ENCODE results near the gene SHKBP1.
"Not testable (repeated sequence)": the region's sequence is repeated elsewhere in the genome, so short reads cannot be mapped to it uniquely, and the experiment has no call there.

SHKBP1 gene

GRCh38 chr19:40624369-40625153 is 47.9 kb downstream of the SHKBP1 start:
- H3K4ac ChIP-seq (ENCODE audit: low read depth, low read length); H2BK15ac ChIP-seq (replicated peaks; ENCODE audit: low read depth); H4K8ac ChIP-seq (ENCODE audit: low read depth, low read length); H3K36me3 ChIP-seq (ENCODE audit: control insufficient read depth, insufficient read depth, low read length); H3K27ac ChIP-seq (ENCODE audit: low read depth, low read length); H4K5ac ChIP-seq (ENCODE audit: low read length); DNase-seq; H2BK5ac ChIP-seq (ENCODE audit: low read length); H3K79me2 ChIP-seq (ENCODE audit: control insufficient read depth, insufficient read depth, low read length); H3K9ac ChIP-seq (ENCODE audit: low read length); H2AK5ac ChIP-seq (ENCODE audit: low read length); H3K4me1 ChIP-seq (ENCODE audit: control insufficient read depth, low read depth, low read length); H3K27me3 ChIP-seq (ENCODE audit: insufficient read depth, low read length, poor library complexity); H3K23ac ChIP-seq (ENCODE audit: low read length); H3K4me2 ChIP-seq (ENCODE audit: low read length); H2BK120ac ChIP-seq (ENCODE audit: low read depth, low read length); H3K4me3 ChIP-seq (ENCODE audit: low read length); H3K18ac ChIP-seq (ENCODE audit: low read length); H3K56ac ChIP-seq (ENCODE audit: low read length); H3K79me1 ChIP-seq (ENCODE audit: low read length): not testable (repeated sequence)
- no CpG with 5 or more reads among the region's 14 CpGs for WGBS (ENCODE audit: extremely low coverage, insufficient coverage, low lambda C conversion rate)

GRCh38 chr19:40625406-40626120 is 48.9 kb downstream of the SHKBP1 start:
- Histone ChIP-seq H3K18ac (ENCODE audit: low read length) (no peak overlapping the region), H3K4ac (ENCODE audit: low read depth, low read length) (no peak overlapping the region), H3K23ac (ENCODE audit: low read length) (no peak overlapping the region), H3K9ac (ENCODE audit: low read length) (no peak overlapping the region), H3K27ac (ENCODE audit: low read depth, low read length) (no peak overlapping the region), H2BK5ac (ENCODE audit: low read length) (no peak overlapping the region), H3K79me1 (ENCODE audit: low read length) (no peaks in the 10 kb centered on the region), H3K4me2 (ENCODE audit: low read length) (no peak overlapping the region), H4K8ac (ENCODE audit: low read depth, low read length) (no peak overlapping the region), H3K4me3 (ENCODE audit: low read length) (no peak overlapping the region), H2BK120ac (ENCODE audit: low read depth, low read length) (no peak overlapping the region), H3K4me1 (ENCODE audit: control insufficient read depth, low read depth, low read length) (peaks cover 6% of the 10 kb centered on the region), H2BK15ac (replicated peaks; ENCODE audit: low read depth) (no peak overlapping the region), H2AK5ac (ENCODE audit: low read length) (no peak overlapping the region), H3K36me3 (ENCODE audit: control insufficient read depth, insufficient read depth, low read length) (no peaks in the 10 kb centered on the region), H3K27me3 (ENCODE audit: insufficient read depth, low read length, poor library complexity) (no peaks in the 10 kb centered on the region), H4K5ac (ENCODE audit: low read length) (no peak overlapping the region), H3K56ac (ENCODE audit: low read length) (no peak overlapping the region), H3K79me2 (ENCODE audit: control insufficient read depth, insufficient read depth, low read length) (no peaks in the 10 kb centered on the region)
- WGBS (ENCODE audit: extremely low coverage, insufficient coverage, low lambda C conversion rate): no CpG with 5 or more reads among the region's 7 CpGs
- peak; percentile 53 for DNase-seq

- Histone ChIP-seq H3K23ac (ENCODE audit: low read length) (no peak overlapping the region), H2BK5ac (ENCODE audit: low read length) (no peak overlapping the region), H3K4me3 (ENCODE audit: low read length) (no peak overlapping the region), H4K8ac (ENCODE audit: low read depth, low read length) (no peak overlapping the region), H3K18ac (ENCODE audit: low read length) (no peak overlapping the region), H3K79me1 (ENCODE audit: low read length) (no peaks in the 10 kb centered on the region), H3K36me3 (ENCODE audit: control insufficient read depth, insufficient read depth, low read length) (no peaks in the 10 kb centered on the region), H2BK120ac (ENCODE audit: low read depth, low read length) (no peak overlapping the region), H3K4me1 (ENCODE audit: control insufficient read depth, low read depth, low read length) (peaks cover 9% of the 10 kb centered on the region), H2AK5ac (ENCODE audit: low read length) (no peak overlapping the region), H3K79me2 (ENCODE audit: control insufficient read depth, insufficient read depth, low read length) (no peaks in the 10 kb centered on the region), H3K56ac (ENCODE audit: low read length) (no peak overlapping the region), H4K5ac (ENCODE audit: low read length) (no peak overlapping the region), H3K27me3 (ENCODE audit: insufficient read depth, low read length, poor library complexity) (no peaks in the 10 kb centered on the region), H2BK15ac (replicated peaks; ENCODE audit: low read depth) (no peak overlapping the region), H3K27ac (ENCODE audit: low read depth, low read length) (no peak overlapping the region), H3K4me2 (ENCODE audit: low read length) (no peak overlapping the region), H3K9ac (ENCODE audit: low read length) (no peak overlapping the region), H3K4ac (ENCODE audit: low read depth, low read length) (no peak overlapping the region)
- WGBS (ENCODE audit: extremely low coverage, insufficient coverage, low lambda C conversion rate): no CpG with 5 or more reads among the region's 24 CpGs
- no peak for DNase-seq
Observed at GRCh38 chr19:40626918-40627317, 50.2 kb downstream of the SHKBP1 start.

DNA sequence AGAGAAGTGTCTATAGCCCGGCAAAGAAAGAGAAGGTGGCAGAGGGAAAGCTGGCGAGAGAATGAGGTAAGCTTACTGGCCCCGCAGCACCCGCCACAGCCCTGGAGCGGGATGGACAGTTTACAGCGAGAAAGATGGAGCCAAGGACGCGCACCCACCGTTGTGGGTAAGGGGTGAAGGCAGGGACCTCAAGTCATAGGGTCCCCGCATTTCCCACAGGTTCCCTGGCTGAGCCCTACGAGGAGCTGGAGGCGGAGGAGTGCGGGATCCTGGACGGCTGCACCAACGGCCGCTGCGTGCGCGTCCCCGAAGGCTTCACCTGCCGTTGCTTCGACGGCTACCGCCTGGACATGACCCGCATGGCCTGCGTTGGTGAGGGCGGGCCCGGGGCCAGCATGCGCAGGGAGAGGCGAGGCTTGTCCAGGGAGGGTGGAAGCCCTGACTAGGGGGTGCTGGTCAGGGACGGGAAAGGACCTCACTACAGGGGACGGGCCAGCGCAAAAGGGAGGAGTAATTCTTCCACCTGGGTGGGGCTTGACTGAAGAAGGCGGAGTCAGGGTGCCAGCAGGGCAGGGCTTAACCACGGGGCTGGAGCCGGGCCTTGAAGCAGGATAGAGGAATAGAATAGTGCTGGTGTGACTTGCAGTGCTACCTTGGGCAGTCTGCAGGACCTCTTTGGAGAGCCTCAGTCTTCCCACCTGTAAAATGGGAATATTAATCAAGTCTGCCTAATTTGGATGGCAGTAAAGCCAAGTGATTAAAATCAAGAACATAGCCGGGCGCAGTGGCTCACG is 51.0 kb downstream of the SHKBP1 start:
- H3K4me3 ChIP-seq (ENCODE audit: low read length): no peak overlapping the region
- H3K4me2 ChIP-seq (ENCODE audit: low read length): no peak overlapping the region
- H4K8ac ChIP-seq (ENCODE audit: low read depth, low read length): no peak overlapping the region
- no peak overlapping the region for H3K27ac ChIP-seq (ENCODE audit: low read depth, low read length)
- no peak overlapping the region for H3K23ac ChIP-seq (ENCODE audit: low read length)
- peaks cover 9% of the 10 kb centered on the region for H3K4me1 ChIP-seq (ENCODE audit: control insufficient read depth, low read depth, low read length)
- H3K18ac ChIP-seq (ENCODE audit: low read length): no peak overlapping the region
- H2BK120ac ChIP-seq (ENCODE audit: low read depth, low read length): no peak overlapping the region
- DNase-seq: no peak
- H3K4ac ChIP-seq (ENCODE audit: low read depth, low read length): no peak overlapping the region
- WGBS (ENCODE audit: extremely low coverage, insufficient coverage, low lambda C conversion rate): no CpG with 5 or more reads among the region's 39 CpGs
- no peaks in the 10 kb centered on the region for H3K36me3 ChIP-seq (ENCODE audit: control insufficient read depth, insufficient read depth, low read length)
- no peak overlapping the region for H2BK15ac ChIP-seq (replicated peaks; ENCODE audit: low read depth)
- no peaks in the 10 kb centered on the region for H3K79me2 ChIP-seq (ENCODE audit: control insufficient read depth, insufficient read depth, low read length)
- no peak overlapping the region for H3K56ac ChIP-seq (ENCODE audit: low read length)
- H3K79me1 ChIP-seq (ENCODE audit: low read length): no peaks in the 10 kb centered on the region
- H2AK5ac ChIP-seq (ENCODE audit: low read length): no peak overlapping the region
- no peaks in the 10 kb centered on the region for H3K27me3 ChIP-seq (ENCODE audit: insufficient read depth, low read length, poor library complexity)
- H2BK5ac ChIP-seq (ENCODE audit: low read length): no peak overlapping the region
- no peak overlapping the region for H3K9ac ChIP-seq (ENCODE audit: low read length)
- no peak overlapping the region for H4K5ac ChIP-seq (ENCODE audit: low read length)

DNA sequence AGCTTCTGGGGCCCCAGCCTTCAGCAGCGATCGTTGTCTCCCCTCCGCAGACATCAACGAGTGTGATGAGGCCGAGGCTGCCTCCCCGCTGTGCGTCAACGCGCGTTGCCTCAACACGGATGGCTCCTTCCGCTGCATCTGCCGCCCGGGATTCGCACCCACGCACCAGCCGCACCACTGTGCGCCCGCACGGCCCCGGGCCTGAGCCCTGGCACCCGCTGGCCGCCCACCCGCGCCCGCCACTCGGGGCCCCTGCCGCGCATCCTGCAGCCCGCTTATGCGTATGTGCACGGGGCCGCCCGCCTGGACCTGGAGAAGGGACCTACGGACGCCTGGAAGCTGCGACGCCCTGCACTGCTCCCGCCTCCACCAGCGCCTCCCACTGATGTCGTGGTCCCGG is 52.7 kb downstream of the SHKBP1 start:
- Histone ChIP-seq H3K36me3 (ENCODE audit: control insufficient read depth, insufficient read depth, low read length) (no peaks in the 10 kb centered on the region), H3K4me3 (ENCODE audit: low read length) (no peak overlapping the region), H3K4ac (ENCODE audit: low read depth, low read length) (no peak overlapping the region), H3K9ac (ENCODE audit: low read length) (no peak overlapping the region), H2BK5ac (ENCODE audit: low read length) (no peak overlapping the region), H3K4me2 (ENCODE audit: low read length) (no peak overlapping the region), H3K18ac (ENCODE audit: low read length) (no peak overlapping the region), H4K5ac (ENCODE audit: low read length) (no peak overlapping the region), H2BK120ac (ENCODE audit: low read depth, low read length) (no peak overlapping the region), H2AK5ac (ENCODE audit: low read length) (no peak overlapping the region), H3K56ac (ENCODE audit: low read length) (no peak overlapping the region), H3K4me1 (ENCODE audit: control insufficient read depth, low read depth, low read length) (peaks cover 12% of the 10 kb centered on the region), H2BK15ac (replicated peaks; ENCODE audit: low read depth) (no peak overlapping the region), H3K79me2 (ENCODE audit: control insufficient read depth, insufficient read depth, low read length) (no peaks in the 10 kb centered on the region), H3K23ac (ENCODE audit: low read length) (no peak overlapping the region), H3K27ac (ENCODE audit: low read depth, low read length) (no peak overlapping the region), H3K27me3 (ENCODE audit: insufficient read depth, low read length, poor library complexity) (no peaks in the 10 kb centered on the region), H3K79me1 (ENCODE audit: low read length) (no peaks in the 10 kb centered on the region), H4K8ac (ENCODE audit: low read depth, low read length) (no peak overlapping the region)
- no peak for DNase-seq
- no CpG with 5 or more reads among the region's 42 CpGs for WGBS (ENCODE audit: extremely low coverage, insufficient coverage, low lambda C conversion rate)

All from mesendoderm (in vitro differentiated cells).